ENCODE data around the gene NEURL1. TPM values are rescaled to one million over a fixed set of nuclear protein-coding genes. Genes with fewer than 3 reads are reported as not detected.

The NEURL1 gene
- total and polyA plus RNA-seq, 2 donors (not counting 3 experiments of a cell fraction or from before 2014, with no cell fraction given): 0.06 to 0.22 TPM

- CTCF ChIA-PET: interaction anchor here (1.1 to 1.8 kb wide), 2 partner anchors 11 to 41 kb away, joined by 3 to 5 read pairs; no protein-coding TSS in a partner anchor
- Histone ChIP-seq H3K9me3 (replicated peaks; ENCODE audit: control insufficient read depth, insufficient read depth, low read length) (no peaks in the 10 kb centered on the region), H3K27ac (ENCODE audit: insufficient read depth, low read depth, low read length) (no peak overlapping the region), H2AFZ (ENCODE audit: low read depth, low read length) (no peak overlapping the region), H3K4me3 (replicated peaks in 1 of 3; ENCODE audit: insufficient read depth in 1 of 3, low read depth in 1 of 3, low read length in 3 of 3) (no peak overlapping the region), H3K4me2 (ENCODE audit: insufficient read depth, low read length) (no peak overlapping the region), H3K27me3 (ENCODE audit: control insufficient read depth in 2 of 2, insufficient read depth in 2 of 2, low read length in 2 of 2) (peaks cover 0 to 8% of the 10 kb centered on the region in 2 experiments), H4K20me1 (replicated peaks; ENCODE audit: control insufficient read depth, extremely low read depth, insufficient read depth, low read length) (no peaks in the 10 kb centered on the region), H3K79me2 (ENCODE audit: control insufficient read depth, insufficient read depth, low read length) (no peaks in the 10 kb centered on the region), H3K4me1 (ENCODE audit: control insufficient read depth, extremely low read depth, insufficient read depth, low read length) (peaks cover 10% of the 10 kb centered on the region), H3K36me3 (ENCODE audit: control insufficient read depth in 2 of 2, extremely low read depth in 1 of 2, insufficient read depth in 2 of 2, low read length in 2 of 2) (no peaks in the 10 kb centered on the region), H3K9ac (replicated peaks; ENCODE audit: extremely low read depth, insufficient read depth, low read length) (no peak overlapping the region), H3K9me1 (replicated peaks; ENCODE audit: control insufficient read depth, extremely low read depth, insufficient read depth, low read length) (no peaks in the 10 kb centered on the region)
- DNase-seq (ENCODE audit: low read depth, low spot score): no peak
- TF ChIP-seq JUN (IDR thresholded peaks at IDR 0.05; ENCODE audit: borderline replicate concordance, insufficient read depth, insufficient read length, low read depth) (no peak), GATA2 (IDR thresholded peaks at IDR 0.05; ENCODE audit: insufficient read depth, insufficient read length, low read depth, low read length) (no peak), POLR2AphosphoS5 (IDR thresholded peaks at IDR 0.05; ENCODE audit: insufficient read depth, low read depth, low read length) (no peak), POLR2A (IDR thresholded peaks at IDR 0.05; ENCODE audit: low read depth, low read length) (no peak), FOS (IDR thresholded peaks at IDR 0.05; ENCODE audit: borderline replicate concordance, insufficient read depth, low read length) (no peak), MYC (IDR thresholded peaks at IDR 0.05; ENCODE audit: low read depth, low read length) (no peak), EZH2 (IDR thresholded peaks at IDR 0.05; ENCODE audit: borderline replicate concordance, low read depth, low read length, severe bottlenecking) (no peak)
- TF ChIP-seq, protein P1, sequence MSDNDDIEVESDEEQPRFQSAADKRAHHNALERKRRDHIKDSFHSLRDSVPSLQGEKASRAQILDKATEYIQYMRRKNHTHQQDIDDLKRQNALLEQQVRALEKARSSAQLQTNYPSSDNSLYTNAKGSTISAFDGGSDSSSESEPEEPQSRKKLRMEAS (IDR thresholded peaks at IDR 0.05; ENCODE audit: insufficient read depth, insufficient read length): no peak
- TF ChIP-seq, protein P2, sequence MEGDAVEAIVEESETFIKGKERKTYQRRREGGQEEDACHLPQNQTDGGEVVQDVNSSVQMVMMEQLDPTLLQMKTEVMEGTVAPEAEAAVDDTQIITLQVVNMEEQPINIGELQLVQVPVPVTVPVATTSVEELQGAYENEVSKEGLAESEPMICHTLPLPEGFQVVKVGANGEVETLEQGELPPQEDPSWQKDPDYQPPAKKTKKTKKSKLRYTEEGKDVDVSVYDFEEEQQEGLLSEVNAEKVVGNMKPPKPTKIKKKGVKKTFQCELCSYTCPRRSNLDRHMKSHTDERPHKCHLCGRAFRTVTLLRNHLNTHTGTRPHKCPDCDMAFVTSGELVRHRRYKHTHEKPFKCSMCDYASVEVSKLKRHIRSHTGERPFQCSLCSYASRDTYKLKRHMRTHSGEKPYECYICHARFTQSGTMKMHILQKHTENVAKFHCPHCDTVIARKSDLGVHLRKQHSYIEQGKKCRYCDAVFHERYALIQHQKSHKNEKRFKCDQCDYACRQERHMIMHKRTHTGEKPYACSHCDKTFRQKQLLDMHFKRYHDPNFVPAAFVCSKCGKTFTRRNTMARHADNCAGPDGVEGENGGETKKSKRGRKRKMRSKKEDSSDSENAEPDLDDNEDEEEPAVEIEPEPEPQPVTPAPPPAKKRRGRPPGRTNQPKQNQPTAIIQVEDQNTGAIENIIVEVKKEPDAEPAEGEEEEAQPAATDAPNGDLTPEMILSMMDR (IDR thresholded peaks at IDR 0.05; ENCODE audit: extremely low read depth in 1 of 2, insufficient read depth in 1 of 2, low read depth in 1 of 2, low read length in 2 of 2): no peak
- POLR2A ChIA-PET: no interaction called here
- BruUV-seq (replicated peaks): no TSS peak
- intact Hi-C loops (cut with micrococcal nuclease) (no loop called here), dilution Hi-C loops (cut with MboI; ENCODE audit: extremely low pct_ligation_motif_present, low sequenced_read_pairs) (no loop called here)
- FAIRE-seq: no peak
Observed at GRCh38 chr10:103506061-103506460, 12.6 kb downstream of the NEURL1 start.

Measured in endothelial cell of umbilical vein (primary cell).